Hepatocyte (in vitro differentiated cells): Measurements from ENCODE around the gene C1orf115.

Experiments used
- EZH2 ChIP-seq: fragments of 200-600 bp; sonication (generic); IDR thresholded peaks from 2 replicates; pipeline ENCODE4 v1.6.1; 2016; ENCODE audit warnings: antibody characterized with exemption, mild to moderate bottlenecking, borderline replicate concordance
- EZH2phosphoT487 ChIP-seq: fragments of 200-600 bp; sonication (generic); IDR thresholded peaks from one replicate; pipeline ENCODE4 v1.6.1; 2018; ENCODE audit warnings: antibody characterized with exemption, mild to moderate bottlenecking, low read depth, moderate library complexity; ENCODE audit not compliant: unreplicated experiment, severe bottlenecking
- TF ChIP-seq, protein P1 (sequence below): fragments of 200-600 bp; sonication (generic); IDR thresholded peaks from 2 replicates; pipeline ENCODE4 v1.5.1; 2016; ENCODE audit warnings: antibody characterized with exemption, mild to moderate bottlenecking; ENCODE audit not compliant: poor library complexity

DNA sequence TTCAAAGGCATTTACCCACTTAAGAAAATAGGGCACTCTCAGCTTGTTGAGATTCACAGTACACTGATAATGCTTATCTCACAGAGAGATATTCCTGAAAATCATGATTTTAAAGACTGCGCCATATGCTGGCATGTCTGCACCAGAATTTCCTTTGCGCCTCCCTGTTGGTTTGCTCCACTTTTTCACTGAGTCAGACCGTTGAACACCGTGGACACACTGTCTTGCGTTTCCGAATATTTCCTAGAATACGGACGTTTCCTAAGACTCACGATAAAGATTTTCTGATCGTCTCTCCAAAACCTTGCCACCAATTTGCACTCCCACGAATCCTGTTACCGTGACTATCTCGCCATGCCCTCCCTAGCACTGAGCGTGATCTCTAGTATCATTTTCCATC lies 497 bp upstream of the C1orf115 start:
- TF ChIP-seq, protein P1, sequence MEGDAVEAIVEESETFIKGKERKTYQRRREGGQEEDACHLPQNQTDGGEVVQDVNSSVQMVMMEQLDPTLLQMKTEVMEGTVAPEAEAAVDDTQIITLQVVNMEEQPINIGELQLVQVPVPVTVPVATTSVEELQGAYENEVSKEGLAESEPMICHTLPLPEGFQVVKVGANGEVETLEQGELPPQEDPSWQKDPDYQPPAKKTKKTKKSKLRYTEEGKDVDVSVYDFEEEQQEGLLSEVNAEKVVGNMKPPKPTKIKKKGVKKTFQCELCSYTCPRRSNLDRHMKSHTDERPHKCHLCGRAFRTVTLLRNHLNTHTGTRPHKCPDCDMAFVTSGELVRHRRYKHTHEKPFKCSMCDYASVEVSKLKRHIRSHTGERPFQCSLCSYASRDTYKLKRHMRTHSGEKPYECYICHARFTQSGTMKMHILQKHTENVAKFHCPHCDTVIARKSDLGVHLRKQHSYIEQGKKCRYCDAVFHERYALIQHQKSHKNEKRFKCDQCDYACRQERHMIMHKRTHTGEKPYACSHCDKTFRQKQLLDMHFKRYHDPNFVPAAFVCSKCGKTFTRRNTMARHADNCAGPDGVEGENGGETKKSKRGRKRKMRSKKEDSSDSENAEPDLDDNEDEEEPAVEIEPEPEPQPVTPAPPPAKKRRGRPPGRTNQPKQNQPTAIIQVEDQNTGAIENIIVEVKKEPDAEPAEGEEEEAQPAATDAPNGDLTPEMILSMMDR: no peak
- TF ChIP-seq EZH2 (no peak), EZH2phosphoT487 (no peak)
